HepG2 (cell line): ENCODE measurements around the gene HBQ1. TPM values are rescaled to one million over a fixed set of nuclear protein-coding genes. Genes with fewer than 3 reads are reported as not detected.

Experiments used
- HMG20B ChIP-seq: conservative IDR thresholded peaks from 2 replicates; pipeline ENCODE4 v1.6.1; 2016; ENCODE audit warnings: missing genetic modification reagents, missing compliant biosample characterization
- JUN ChIP-seq: sonication (generic); formaldehyde crosslinking; IDR thresholded peaks from 2 replicates; pipeline ENCODE4 v1.4.0; 2020; ENCODE audit warnings: mild to moderate bottlenecking, missing genetic modification reagents
- PHF21A ChIP-seq: sonication (generic); formaldehyde crosslinking; IDR thresholded peaks from 2 replicates; pipeline ENCODE4 v1.5.0; 2020; ENCODE audit warnings: mild to moderate bottlenecking, missing genetic modification reagents
- SALL1 ChIP-seq: sonication (generic); formaldehyde crosslinking; IDR thresholded peaks from 2 replicates; pipeline ENCODE4 v1.8.0; 2022; ENCODE audit warnings: mild to moderate bottlenecking, missing genetic modification reagents
- SMC3 ChIP-seq: IDR thresholded peaks from 2 replicates; pipeline ENCODE4 v1.6.1; 2011; ENCODE audit warnings: low read length, improper control_type of control experiment
- TGIF2 ChIP-seq: IDR thresholded peaks from 2 replicates; pipeline ENCODE4 v1.6.1; 2016; ENCODE audit warnings: control low read depth, missing compliant biosample characterization
- ZFX ChIP-seq: sonication (generic); formaldehyde crosslinking; IDR thresholded peaks from 2 replicates; pipeline ENCODE4 v1.4.0; 2020; ENCODE audit warnings: mild to moderate bottlenecking, low read depth, missing genetic modification reagents, moderate library complexity
- ZNF674 ChIP-seq: sonication (generic); formaldehyde crosslinking; IDR thresholded peaks from 2 replicates; pipeline ENCODE4 v1.5.0; 2020; ENCODE audit warnings: low read depth, mild to moderate bottlenecking, missing genetic modification reagents
- ZNF7 ChIP-seq: IDR thresholded peaks from 2 replicates; pipeline ENCODE4 v1.6.1; 2016; ENCODE audit warnings: missing biosample characterization, missing genetic modification reagents
- ZNF777 ChIP-seq: sonication (generic); formaldehyde crosslinking; IDR thresholded peaks from 2 replicates; pipeline ENCODE4 v1.4.0; 2020; ENCODE audit warnings: missing genetic modification reagents
- ZNF841 ChIP-seq: sonication (generic); formaldehyde crosslinking; IDR thresholded peaks from 2 replicates; pipeline ENCODE4 v1.8.1; 2023; ENCODE audit warnings: missing genetic modification reagents, borderline replicate concordance
- ZSCAN30 ChIP-seq: sonication (generic); formaldehyde crosslinking; IDR thresholded peaks from 2 replicates; pipeline ENCODE4 v1.5.0; 2020; ENCODE audit warnings: mild to moderate bottlenecking, missing genetic modification reagents
- polyA plus RNA-seq, 8 experiments: library from polyadenylated mRNA; depleted of rRNA in 3 of 8; stranded (reverse) in 7 of 8; unstranded in 1 of 8; fragments of >200 nt; fragmentation: Illumina TruSeq in 4 of 8; extraction: Trizol in 4 of 8; gene quantifications; 2 replicates each; pipeline versions ENCODE4 v1.2.1 to v1.2.3, GENCODE V29; 2011 to 2016; ENCODE audit warnings: low read depth in 4 of 8, missing spikeins in 1 of 8, mixed read lengths in 1 of 8; ENCODE audit not compliant: insufficient read depth in 1 of 8
- total RNA-seq, 5 experiments: library from RNA; depleted of rRNA; stranded (reverse); fragments of >200 nt; fragmentation: Illumina TruSeq; extraction: Trizol; gene quantifications; 2 replicates each; pipeline ENCODE4 v1.2.3, GENCODE V29; 2016; ENCODE audit warnings: low read depth in 1 of 5
- TF ChIP-seq, protein P1 (sequence below): sonication (generic); formaldehyde crosslinking; IDR thresholded peaks from 2 replicates; pipeline ENCODE4 v1.4.0; 2020; ENCODE audit warnings: missing genetic modification reagents
- TF ChIP-seq, protein P2 (sequence below): sonication (generic); formaldehyde crosslinking; IDR thresholded peaks from 2 replicates; pipeline ENCODE4 v1.4.0; 2020; ENCODE audit warnings: missing genetic modification reagents, borderline replicate concordance
- TF ChIP-seq, protein P3 (sequence below): sonication (generic); formaldehyde crosslinking; IDR thresholded peaks from 2 replicates; pipeline ENCODE4 v1.5.1; 2020; ENCODE audit warnings: mild to moderate bottlenecking, missing genetic modification reagents, moderate library complexity

HBQ1 gene
- total and polyA plus RNA-seq, 2 of the 13 experiments (the other 11 are each of a cell fraction or from before 2014, with no cell fraction given), result 4.9 to 7.4 TPM

DNA sequence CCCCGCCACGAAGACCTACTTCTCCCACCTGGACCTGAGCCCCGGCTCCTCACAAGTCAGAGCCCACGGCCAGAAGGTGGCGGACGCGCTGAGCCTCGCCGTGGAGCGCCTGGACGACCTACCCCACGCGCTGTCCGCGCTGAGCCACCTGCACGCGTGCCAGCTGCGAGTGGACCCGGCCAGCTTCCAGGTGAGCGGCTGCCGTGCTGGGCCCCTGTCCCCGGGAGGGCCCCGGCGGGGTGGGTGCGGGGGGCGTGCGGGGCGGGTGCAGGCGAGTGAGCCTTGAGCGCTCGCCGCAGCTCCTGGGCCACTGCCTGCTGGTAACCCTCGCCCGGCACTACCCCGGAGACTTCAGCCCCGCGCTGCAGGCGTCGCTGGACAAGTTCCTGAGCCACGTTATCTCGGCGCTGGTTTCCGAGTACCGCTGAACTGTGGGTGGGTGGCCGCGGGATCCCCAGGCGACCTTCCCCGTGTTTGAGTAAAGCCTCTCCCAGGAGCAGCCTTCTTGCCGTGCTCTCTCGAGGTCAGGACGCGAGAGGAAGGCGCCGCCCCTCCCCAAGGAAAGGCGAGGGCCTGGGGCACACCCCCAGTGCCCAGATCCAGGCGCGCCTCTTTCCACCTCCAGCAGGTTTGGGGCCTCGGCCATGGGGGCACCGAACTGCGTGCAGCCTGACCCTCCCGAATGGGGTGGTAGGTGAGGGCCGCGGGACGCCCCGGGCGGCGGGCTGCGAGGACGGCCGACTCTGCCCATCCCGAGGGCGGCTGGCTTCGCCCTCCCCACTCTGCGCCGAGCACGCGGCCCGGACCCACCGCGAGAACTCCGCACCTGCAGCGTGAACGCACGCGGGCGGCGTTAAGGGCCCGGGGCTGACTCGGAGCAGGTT, 664 bp downstream of the HBQ1 start (continued):
- TF ChIP-seq, protein P1, sequence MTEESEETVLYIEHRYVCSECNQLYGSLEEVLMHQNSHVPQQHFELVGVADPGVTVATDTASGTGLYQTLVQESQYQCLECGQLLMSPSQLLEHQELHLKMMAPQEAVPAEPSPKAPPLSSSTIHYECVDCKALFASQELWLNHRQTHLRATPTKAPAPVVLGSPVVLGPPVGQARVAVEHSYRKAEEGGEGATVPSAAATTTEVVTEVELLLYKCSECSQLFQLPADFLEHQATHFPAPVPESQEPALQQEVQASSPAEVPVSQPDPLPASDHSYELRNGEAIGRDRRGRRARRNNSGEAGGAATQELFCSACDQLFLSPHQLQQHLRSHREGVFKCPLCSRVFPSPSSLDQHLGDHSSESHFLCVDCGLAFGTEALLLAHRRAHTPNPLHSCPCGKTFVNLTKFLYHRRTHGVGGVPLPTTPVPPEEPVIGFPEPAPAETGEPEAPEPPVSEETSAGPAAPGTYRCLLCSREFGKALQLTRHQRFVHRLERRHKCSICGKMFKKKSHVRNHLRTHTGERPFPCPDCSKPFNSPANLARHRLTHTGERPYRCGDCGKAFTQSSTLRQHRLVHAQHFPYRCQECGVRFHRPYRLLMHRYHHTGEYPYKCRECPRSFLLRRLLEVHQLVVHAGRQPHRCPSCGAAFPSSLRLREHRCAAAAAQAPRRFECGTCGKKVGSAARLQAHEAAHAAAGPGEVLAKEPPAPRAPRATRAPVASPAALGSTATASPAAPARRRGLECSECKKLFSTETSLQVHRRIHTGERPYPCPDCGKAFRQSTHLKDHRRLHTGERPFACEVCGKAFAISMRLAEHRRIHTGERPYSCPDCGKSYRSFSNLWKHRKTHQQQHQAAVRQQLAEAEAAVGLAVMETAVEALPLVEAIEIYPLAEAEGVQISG (CRISPR knock-in tag), result peak; percentile 93
- TF ChIP-seq ZNF7 (CRISPR knock-in tag), result no peak
- peak; percentile 95; the same call in 1 of the 2 replicates for TF ChIP-seq ZSCAN30 (CRISPR knock-in tag)
- TF ChIP-seq ZNF777 (CRISPR knock-in tag), result peak; percentile 86; the same call in 1 of the 2 replicates
- 0 out of 2 replicates have a peak, but pooled peaks have one; percentile 61 for TF ChIP-seq TGIF2 (CRISPR knock-in tag)
- peak; percentile 96 for TF ChIP-seq ZNF841 (CRISPR knock-in tag)
- TF ChIP-seq, protein P2, sequence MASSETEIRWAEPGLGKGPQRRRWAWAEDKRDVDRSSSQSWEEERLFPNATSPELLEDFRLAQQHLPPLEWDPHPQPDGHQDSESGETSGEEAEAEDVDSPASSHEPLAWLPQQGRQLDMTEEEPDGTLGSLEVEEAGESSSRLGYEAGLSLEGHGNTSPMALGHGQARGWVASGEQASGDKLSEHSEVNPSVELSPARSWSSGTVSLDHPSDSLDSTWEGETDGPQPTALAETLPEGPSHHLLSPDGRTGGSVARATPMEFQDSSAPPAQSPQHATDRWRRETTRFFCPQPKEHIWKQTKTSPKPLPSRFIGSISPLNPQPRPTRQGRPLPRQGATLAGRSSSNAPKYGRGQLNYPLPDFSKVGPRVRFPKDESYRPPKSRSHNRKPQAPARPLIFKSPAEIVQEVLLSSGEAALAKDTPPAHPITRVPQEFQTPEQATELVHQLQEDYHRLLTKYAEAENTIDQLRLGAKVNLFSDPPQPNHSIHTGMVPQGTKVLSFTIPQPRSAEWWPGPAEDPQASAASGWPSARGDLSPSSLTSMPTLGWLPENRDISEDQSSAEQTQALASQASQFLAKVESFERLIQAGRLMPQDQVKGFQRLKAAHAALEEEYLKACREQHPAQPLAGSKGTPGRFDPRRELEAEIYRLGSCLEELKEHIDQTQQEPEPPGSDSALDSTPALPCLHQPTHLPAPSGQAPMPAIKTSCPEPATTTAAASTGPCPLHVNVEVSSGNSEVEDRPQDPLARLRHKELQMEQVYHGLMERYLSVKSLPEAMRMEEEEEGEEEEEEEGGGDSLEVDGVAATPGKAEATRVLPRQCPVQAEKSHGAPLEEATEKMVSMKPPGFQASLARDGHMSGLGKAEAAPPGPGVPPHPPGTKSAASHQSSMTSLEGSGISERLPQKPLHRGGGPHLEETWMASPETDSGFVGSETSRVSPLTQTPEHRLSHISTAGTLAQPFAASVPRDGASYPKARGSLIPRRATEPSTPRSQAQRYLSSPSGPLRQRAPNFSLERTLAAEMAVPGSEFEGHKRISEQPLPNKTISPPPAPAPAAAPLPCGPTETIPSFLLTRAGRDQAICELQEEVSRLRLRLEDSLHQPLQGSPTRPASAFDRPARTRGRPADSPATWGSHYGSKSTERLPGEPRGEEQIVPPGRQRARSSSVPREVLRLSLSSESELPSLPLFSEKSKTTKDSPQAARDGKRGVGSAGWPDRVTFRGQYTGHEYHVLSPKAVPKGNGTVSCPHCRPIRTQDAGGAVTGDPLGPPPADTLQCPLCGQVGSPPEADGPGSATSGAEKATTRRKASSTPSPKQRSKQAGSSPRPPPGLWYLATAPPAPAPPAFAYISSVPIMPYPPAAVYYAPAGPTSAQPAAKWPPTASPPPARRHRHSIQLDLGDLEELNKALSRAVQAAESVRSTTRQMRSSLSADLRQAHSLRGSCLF (CRISPR knock-in tag), result 0 out of 2 replicates have a peak, but pooled peaks have one; percentile 78
- TF ChIP-seq, protein P3, sequence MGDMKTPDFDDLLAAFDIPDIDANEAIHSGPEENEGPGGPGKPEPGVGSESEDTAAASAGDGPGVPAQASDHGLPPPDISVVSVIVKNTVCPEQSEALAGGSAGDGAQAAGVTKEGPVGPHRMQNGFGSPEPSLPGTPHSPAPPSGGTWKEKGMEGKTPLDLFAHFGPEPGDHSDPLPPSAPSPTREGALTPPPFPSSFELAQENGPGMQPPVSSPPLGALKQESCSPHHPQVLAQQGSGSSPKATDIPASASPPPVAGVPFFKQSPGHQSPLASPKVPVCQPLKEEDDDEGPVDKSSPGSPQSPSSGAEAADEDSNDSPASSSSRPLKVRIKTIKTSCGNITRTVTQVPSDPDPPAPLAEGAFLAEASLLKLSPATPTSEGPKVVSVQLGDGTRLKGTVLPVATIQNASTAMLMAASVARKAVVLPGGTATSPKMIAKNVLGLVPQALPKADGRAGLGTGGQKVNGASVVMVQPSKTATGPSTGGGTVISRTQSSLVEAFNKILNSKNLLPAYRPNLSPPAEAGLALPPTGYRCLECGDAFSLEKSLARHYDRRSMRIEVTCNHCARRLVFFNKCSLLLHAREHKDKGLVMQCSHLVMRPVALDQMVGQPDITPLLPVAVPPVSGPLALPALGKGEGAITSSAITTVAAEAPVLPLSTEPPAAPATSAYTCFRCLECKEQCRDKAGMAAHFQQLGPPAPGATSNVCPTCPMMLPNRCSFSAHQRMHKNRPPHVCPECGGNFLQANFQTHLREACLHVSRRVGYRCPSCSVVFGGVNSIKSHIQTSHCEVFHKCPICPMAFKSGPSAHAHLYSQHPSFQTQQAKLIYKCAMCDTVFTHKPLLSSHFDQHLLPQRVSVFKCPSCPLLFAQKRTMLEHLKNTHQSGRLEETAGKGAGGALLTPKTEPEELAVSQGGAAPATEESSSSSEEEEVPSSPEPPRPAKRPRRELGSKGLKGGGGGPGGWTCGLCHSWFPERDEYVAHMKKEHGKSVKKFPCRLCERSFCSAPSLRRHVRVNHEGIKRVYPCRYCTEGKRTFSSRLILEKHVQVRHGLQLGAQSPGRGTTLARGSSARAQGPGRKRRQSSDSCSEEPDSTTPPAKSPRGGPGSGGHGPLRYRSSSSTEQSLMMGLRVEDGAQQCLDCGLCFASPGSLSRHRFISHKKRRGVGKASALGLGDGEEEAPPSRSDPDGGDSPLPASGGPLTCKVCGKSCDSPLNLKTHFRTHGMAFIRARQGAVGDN (CRISPR knock-in tag), result peak; percentile 99
- TF ChIP-seq JUN (CRISPR knock-in tag), result peak; percentile 77
- no peak for TF ChIP-seq HMG20B
- peak; percentile 59; the same call in 1 of the 2 replicates for TF ChIP-seq PHF21A (CRISPR knock-in tag)
- peak; percentile 99 for TF ChIP-seq SALL1 (CRISPR knock-in tag)
- TF ChIP-seq ZNF674 (CRISPR knock-in tag), result peak; percentile 99
- TF ChIP-seq SMC3, result no peak
- TF ChIP-seq ZFX (CRISPR knock-in tag), result peak; percentile 92
